GM21367 (cell line): ENCODE measurements around the gene SUDS3.

Experiments
- ATAC-seq: cut with Tn5 transposase; IDR thresholded peaks from one replicate; pipeline ENCODE4 v1.9.1; 2021; ENCODE audit not compliant: unreplicated experiment

Gene SUDS3

GRCh38 chr12:118436986-118437385, 60.6 kb downstream of the SUDS3 start:
- no peak for ATAC-seq

- no peak for ATAC-seq
Measured at GRCh38 chr12:118439068-118439467, 62.7 kb downstream of the SUDS3 start.

GRCh38 chr12:118446247-118446646, 69.9 kb downstream of the SUDS3 start:
- no peak for ATAC-seq

- ATAC-seq, result no peak
Measured at GRCh38 chr12:118447181-118447580, 70.8 kb downstream of the SUDS3 start.

- no peak for ATAC-seq
Measured at GRCh38 chr12:118448341-118448740, 72.0 kb downstream of the SUDS3 start.

- no peak for ATAC-seq
Measured at GRCh38 chr12:118455327-118455726, 79.0 kb downstream of the SUDS3 start.

GRCh38 chr12:118456741-118457140, 80.4 kb downstream of the SUDS3 start:
- ATAC-seq, result no peak

- ATAC-seq, result no peak
Measured at GRCh38 chr12:118459110-118459509, 82.8 kb downstream of the SUDS3 start.

GRCh38 chr12:118463677-118464076, 87.3 kb downstream of the SUDS3 start:
- ATAC-seq, result no peak

GRCh38 chr12:118465706-118466105, 89.4 kb downstream of the SUDS3 start:
- no peak for ATAC-seq
